HepG2 (cell line): ENCODE measurements around the gene VBP1. TPM values are rescaled to one million over a fixed set of nuclear protein-coding genes. Genes with fewer than 3 reads are reported as not detected.

Experiments used
- polyA plus RNA-seq, 8 experiments: library from polyadenylated mRNA; depleted of rRNA in 3 of 8; stranded (reverse) in 7 of 8; unstranded in 1 of 8; fragments of >200 nt; fragmentation: Illumina TruSeq in 4 of 8; extraction: Trizol in 4 of 8; gene quantifications; 2 replicates each; pipeline versions ENCODE4 v1.2.1 to v1.2.3, GENCODE V29; 2011 to 2016; ENCODE audit warnings: low read depth in 4 of 8, missing spikeins in 1 of 8, mixed read lengths in 1 of 8; ENCODE audit not compliant: insufficient read depth in 1 of 8
- total RNA-seq, 5 experiments: library from RNA; depleted of rRNA; stranded (reverse); fragments of >200 nt; fragmentation: Illumina TruSeq; extraction: Trizol; gene quantifications; 2 replicates each; pipeline ENCODE4 v1.2.3, GENCODE V29; 2016; ENCODE audit warnings: low read depth in 1 of 5

Gene VBP1
- total and polyA plus RNA-seq, 2 of the 13 experiments (the other 11 are each of a cell fraction or from before 2014, with no cell fraction given): 20.4 to 72.6 TPM

Other genes starting within 250 kb of the VBP1 start
- gene F8, start 193.7 kb upstream of the VBP1 start, total RNA-seq (2016; rRNA removed; fragmentation: Illumina TruSeq; extraction: Trizol): 0.21 and 0.29 TPM in 2 replicates
- 0.37 and 0.61 TPM in 2 replicates for gene F8, start 193.7 kb upstream of the VBP1 start, polyA plus RNA-seq (2011; rRNA removed)
- gene FUNDC2, start 189.6 kb upstream of the VBP1 start, total RNA-seq (2016; rRNA removed; fragmentation: Illumina TruSeq; extraction: Trizol): 65.3 and 81.6 TPM in 2 replicates
- gene FUNDC2, start 189.6 kb upstream of the VBP1 start, polyA plus RNA-seq (2011; rRNA removed): 92.9 and 109 TPM in 2 replicates
- gene CMC4, start 145.3 kb upstream of the VBP1 start, total RNA-seq (2016; rRNA removed; fragmentation: Illumina TruSeq; extraction: Trizol): 5.2 and 5.6 TPM in 2 replicates
- gene CMC4, start 145.3 kb upstream of the VBP1 start, polyA plus RNA-seq (2011; rRNA removed): 8.3 and 11.5 TPM in 2 replicates
- 13.6 and 18.9 TPM in 2 replicates for gene MTCP1, start 145.3 kb upstream of the VBP1 start, total RNA-seq (2016; rRNA removed; fragmentation: Illumina TruSeq; extraction: Trizol)
- 5.1 and 6.1 TPM in 2 replicates for gene MTCP1, start 145.3 kb upstream of the VBP1 start, polyA plus RNA-seq (2011; rRNA removed)
- 24.3 and 44.2 TPM in 2 replicates for gene BRCC3, start 145.0 kb upstream of the VBP1 start, total RNA-seq (2016; rRNA removed; fragmentation: Illumina TruSeq; extraction: Trizol)
- gene BRCC3, start 145.0 kb upstream of the VBP1 start, polyA plus RNA-seq (2011; rRNA removed): 16.1 and 19.8 TPM in 2 replicates
- gene RAB39B, start 48.0 kb downstream of the VBP1 start, total RNA-seq (2016; rRNA removed; fragmentation: Illumina TruSeq; extraction: Trizol): 0.07 and 0.15 TPM in 2 replicates
- 0.04 and 0.05 TPM in 2 replicates for gene RAB39B, start 48.0 kb downstream of the VBP1 start, polyA plus RNA-seq (2011; rRNA removed)
- 0.24 and 0.28 TPM in 2 replicates for gene CLIC2, start 118.2 kb downstream of the VBP1 start, total RNA-seq (2016; rRNA removed; fragmentation: Illumina TruSeq; extraction: Trizol)
- gene CLIC2, start 118.2 kb downstream of the VBP1 start, polyA plus RNA-seq (2011; rRNA removed): 0.18 and 0.25 TPM in 2 replicates
- not detected in 2 replicates for gene F8A2, start 165.6 kb downstream of the VBP1 start, total RNA-seq (2016; rRNA removed; fragmentation: Illumina TruSeq; extraction: Trizol)
- gene F8A2, start 165.6 kb downstream of the VBP1 start, polyA plus RNA-seq (2011; rRNA removed): not detected in 2 replicates
- gene F8A3, start 242.2 kb downstream of the VBP1 start, total RNA-seq (2016; rRNA removed; fragmentation: Illumina TruSeq; extraction: Trizol): 0.24 TPM in 1 of 2 replicates, not detected in the other
- not detected in 2 replicates for gene F8A3, start 242.2 kb downstream of the VBP1 start, polyA plus RNA-seq (2011; rRNA removed)